GM18498 (cell line): ENCODE data around the gene THADA.
A peak's percentile ranks its signal among the peaks of the same experiment; 100 is the strongest.

Experiments used
- ATAC-seq: cut with Tn5 transposase; IDR thresholded peaks from one replicate; pipeline ENCODE4 v1.9.1; 2021; ENCODE audit warnings: mild to moderate bottlenecking, moderate library complexity; ENCODE audit not compliant: unreplicated experiment

The THADA gene

DNA sequence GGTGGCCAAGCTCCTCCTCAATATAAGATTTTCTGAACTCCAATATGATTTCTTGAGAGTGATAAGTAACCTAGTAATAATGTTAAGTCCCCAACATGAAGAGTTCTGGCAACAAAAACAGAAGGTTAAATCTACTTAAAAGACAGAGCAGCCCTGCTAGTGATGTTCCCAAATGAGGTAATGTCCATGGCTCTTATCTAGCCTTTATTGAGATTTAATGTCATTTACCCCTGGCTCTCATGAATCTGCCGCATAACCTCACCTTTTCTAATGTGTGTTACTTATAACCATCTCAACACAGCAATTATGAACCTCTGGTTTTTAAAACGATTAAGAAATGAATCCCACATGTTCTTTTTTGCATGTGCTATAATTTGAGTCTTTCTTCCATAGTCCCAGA lies 201.9 kb downstream of the THADA start:
- ATAC-seq: no peak

DNA sequence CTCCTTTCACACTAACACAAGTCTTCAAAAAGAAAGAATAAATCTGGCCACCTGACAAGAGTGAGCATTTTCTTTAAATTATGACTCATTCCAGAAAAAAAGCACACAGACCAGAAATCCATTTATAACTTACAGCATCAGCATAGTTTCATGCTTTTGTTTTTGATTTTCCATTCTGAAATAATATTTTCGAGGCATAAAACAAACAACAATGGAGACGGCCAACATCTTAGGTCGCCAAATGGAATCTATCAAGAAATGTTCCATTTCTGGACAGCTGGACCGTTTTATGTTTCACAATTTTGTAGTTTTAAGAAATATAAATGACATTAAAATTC lies 204.0 kb downstream of the THADA start:
- no peak for ATAC-seq

DNA sequence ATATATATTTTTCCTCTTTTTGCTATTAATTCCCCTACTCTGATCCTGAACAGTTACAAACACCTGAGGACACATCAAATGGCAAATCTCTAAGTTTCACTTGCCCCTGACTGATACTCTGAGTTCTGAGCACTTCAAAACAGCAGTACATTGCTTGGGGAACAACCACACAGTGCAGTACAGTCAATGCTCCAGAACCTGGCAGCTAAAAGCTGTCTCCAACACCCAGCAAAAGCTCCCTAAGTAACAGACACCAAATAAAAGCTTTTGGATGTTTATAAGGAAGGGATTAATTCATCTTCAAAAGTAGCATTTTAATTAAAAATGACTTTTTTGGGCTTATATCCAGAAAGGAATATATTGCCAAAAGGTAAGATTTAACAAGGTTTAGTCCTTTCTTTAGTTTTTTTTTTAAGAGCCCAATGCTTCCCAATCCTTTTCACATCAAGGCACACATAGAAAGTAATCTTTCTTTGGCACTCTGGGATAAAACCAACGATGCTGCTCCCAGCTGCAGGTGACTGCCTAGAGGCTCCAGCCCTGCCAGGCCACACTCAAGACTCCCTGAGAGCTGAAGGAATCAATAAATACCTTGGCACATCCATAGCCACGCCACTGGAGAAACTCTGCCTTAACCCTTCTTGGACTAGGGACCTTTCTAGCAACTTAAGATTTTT lies 204.5 kb downstream of the THADA start:
- ATAC-seq: no peak

DNA sequence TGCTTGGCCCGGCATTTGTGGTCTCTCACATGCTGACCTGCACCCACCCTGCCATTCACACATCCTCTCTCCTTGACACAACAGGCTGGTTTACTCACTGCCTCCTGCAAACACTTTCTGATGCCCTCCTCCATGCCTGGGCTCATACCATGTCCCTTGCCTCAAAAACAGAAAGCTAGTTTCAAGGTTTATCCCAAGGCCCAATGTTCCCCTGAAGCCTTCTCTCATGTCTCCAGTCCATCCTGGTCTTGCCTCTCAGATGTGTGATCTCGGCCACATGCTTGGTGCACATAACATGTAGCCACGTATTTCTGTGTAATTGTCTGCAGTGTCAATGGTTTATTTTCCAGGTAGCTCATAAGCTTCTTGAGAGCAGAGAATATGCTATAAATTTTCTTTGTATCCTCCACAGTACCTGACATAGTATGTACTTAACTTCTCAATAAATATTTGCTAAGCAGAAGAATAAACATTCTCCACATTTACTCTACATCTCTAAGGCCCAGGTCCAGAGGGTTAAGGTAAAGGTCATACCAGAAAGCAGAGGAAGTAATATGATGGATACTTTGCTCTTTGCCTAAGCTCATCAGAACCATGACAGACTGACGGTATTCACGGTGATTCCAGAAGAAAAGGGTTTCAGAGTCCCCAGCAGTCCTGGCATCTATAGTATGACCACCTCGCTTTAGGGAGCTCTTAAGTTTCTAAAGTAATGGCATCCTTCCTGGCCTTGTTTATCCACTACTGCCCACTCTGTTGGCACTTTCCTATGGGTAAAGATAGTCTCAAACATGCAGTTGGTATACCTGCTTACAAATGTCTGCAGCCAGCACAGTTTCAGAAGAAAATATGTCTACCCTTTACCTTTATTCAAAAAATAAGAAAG lies 206.0 kb downstream of the THADA start:
- ATAC-seq: no peak

DNA sequence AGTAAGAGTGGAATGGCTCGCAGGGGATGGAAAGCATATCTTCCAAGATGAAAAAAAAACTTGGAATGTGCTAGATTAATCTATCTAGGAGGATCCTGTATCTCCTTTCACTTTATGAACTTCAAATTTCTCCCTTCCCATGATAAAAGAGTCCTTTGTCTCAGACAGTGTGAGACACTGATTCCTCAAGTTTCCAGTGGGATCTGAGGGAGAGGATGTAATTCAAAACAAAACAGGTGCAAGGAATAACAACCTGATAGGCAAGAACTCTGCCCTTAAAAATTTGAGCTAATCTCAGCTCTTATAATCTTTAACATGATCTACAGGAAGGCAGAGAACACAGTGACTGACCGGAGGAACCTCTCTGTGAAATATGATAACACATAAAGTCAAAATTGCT lies 207.5 kb downstream of the THADA start:
- ATAC-seq: no peak

DNA sequence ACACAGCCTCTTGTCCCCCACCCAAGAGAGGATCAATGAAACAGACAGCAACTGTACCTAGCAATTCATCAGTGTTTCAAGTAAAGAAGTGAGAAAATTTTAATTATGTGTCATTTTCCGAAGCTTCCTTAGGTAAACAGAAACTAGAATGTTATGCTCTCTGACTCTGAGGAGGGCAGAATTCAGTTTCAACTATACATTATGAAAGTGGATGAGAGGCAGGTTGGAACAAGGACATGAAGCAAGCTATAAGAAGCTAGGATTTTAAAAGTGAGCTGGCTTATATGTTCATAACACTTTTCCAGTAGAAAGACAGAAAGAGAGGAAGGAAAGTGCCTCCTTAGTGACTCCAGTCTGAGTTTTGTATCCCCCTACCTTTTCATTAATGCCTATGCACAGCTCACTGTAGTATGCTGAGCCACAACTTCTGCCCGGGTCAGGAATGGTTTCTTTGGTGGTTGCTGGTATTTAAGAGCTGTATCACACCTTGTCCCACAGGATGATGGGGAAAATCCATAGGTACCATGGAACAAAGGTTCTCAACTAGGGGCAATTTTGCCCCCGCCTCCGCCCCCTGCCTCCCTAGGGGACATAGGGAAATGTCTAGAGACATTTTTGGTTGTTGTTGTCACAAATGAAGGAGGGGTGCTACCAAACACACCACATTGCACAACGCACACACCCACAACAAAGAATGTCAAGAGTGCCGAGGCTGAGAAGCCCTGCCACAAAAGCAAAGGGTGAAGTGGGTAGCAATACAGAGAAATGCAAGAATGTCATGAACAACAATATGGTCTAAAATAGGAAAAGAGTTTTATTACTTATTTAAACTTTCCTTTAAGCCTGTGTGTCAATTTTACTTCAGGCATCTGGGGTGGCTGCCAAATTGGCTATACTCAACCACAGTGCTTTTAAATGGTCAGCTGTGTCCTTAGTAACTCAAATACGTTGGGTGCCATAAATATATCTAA lies 208.5 kb downstream of the THADA start:
- peak; percentile 77 for ATAC-seq

DNA sequence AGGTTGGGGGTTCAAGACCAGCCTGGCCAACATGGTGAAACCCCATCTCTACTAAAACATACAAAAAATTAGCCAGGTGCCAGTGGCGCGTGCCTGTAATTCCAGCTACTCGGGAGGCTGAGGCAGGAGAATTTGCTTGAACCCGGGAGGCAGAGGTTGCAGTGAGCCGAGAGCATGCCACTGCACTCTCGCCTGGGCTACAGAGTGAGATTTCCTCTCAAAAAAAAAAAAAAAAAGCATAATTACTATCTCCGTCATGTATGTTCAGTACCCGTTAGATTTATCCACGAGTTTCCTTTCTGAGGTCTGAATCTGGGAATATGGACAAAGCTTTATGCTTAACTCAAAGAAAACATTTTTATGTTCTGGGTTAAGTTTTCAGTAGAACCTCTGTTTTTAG lies 209.2 kb downstream of the THADA start:
- ATAC-seq: peak; percentile 14

DNA sequence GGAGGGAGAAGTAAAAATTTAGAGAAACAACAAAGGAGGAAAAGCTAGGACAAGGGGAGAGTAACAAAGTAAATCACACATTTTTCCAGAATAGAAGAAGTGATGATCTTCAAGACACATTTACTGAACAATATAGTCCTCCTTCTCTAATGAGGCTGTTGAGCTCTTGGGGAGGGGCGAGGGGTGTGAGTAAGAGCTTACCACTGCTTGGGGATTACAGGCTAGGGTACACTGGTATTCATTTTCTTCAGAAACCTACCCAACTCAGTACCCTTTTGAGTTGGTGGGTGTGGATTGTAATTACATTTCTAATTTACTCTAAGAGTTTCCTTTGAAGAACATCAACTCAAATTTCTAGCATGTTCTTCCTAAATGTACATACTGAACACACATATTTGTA lies 211.7 kb downstream of the THADA start:
- no peak for ATAC-seq

DNA sequence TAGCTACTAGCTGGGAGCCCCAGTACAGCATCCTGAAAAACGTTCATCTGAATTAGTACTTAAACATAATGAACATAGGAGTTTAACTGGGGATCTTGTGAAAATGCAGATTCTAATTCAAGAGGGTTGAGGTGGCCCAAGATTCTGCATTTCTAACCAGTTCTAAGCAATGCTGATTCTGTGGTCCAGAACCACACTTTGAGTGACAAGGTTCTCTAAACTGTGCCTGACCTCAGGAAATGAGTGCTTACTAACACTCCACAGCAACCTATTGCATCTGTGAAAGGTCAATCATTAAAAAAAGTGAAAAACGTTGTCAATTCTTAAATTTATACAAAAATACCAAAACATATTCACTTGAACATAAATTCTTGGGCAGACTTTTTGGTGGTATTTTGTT lies 212.3 kb downstream of the THADA start:
- no peak for ATAC-seq

DNA sequence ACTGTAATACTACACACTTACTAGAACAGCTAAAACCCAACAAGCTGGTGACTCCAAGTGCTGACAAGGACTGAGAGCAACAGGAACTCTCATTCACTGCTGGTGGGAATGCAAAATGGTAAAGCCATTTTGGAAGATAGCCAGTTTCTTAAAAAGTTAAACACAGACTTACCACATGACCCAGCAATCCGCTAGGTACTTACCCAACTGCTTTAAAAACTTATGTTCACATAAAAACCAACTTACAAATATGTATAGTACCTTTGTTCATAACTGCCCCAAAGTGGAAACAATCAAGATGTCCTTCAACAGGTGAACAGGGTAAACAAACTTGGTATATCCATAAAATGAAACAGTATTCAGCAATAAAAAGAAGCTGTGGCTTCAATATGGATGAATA lies 216.3 kb downstream of the THADA start:
- no peak for ATAC-seq

DNA sequence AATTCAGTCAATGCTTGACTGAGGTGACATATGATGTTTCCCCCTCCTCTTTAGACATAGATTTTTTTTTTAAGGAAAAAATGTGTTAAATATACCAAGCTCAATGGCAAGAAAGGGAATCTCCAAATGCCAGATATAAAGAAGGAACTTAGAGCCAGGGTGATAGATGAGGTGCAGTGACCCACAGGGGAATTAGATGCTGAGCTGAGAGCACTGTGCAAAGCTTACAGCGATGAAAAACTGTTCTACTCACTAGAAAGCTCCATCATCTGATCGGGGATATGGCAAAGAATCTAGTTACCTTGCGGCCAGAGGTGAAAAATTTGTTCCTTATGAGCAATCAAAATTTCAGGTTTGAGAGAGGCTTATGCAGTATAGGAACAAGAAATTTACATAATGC lies 218.5 kb downstream of the THADA start:
- no peak for ATAC-seq

DNA sequence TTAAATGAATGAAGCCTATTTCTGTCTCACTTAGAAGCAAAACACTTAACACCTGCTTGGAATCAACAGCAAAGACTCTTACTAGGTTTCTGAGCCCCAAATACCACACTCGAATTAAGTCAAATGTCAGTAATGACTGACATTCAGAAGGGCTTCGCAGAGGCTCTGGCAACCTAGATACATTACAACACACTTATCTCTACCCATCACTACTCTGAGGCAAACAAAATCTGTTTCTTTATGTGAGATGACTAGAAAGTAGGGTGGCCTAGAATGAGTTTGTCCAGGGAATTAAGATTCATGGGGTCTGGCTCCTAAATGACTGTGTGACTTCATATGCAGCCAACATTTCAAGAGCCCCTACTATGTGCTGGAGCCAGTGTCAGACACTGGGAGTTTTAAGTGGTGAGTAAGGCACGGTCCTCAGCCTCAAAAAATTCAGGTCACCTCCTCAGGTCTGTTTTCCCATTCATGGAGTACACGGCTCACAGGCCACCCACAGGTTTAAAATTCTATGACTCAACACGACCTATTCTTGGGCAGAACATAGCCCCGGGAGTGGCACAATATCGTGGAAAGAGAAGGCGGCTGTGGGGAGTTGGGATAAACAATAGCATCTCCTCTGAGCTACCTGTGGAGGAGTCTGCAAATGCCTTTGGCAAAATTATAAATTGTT lies 219.2 kb downstream of the THADA start:
- ATAC-seq: no peak

DNA sequence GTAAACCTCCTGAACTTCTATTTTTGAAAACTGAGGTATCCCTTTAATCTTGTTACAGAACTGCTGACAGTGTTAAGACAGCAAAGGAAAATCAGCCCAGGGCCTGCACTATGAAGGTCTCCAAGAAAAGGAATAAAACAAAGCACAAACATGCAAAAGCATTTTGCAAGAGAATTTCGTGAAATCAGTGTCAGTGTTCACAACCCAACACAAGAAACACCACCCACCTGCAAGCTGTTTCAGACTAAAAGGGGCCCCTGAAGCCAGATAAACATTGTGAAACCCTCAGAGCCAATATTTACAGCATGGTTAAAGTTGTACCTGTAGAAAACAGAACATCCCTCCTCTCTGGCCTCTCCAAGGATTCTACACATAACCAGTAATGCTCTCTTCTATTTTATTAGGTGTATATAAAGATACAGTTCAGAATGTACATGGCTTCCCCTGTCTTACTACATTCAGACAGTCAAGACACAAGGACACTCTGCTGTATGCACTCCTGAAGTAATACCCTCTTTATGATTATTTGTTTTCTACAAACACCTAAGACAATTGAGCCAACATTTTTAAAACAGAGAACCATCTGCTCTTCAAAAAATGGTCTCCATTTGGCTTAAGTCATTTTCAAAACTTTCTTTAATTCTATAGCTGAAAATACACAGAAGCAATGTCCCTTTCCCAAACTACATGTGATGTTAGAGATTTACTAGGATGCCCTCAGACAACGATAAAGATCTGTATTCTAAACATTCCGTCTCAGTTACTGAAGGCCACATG lies 219.9 kb downstream of the THADA start:
- no peak for ATAC-seq

DNA sequence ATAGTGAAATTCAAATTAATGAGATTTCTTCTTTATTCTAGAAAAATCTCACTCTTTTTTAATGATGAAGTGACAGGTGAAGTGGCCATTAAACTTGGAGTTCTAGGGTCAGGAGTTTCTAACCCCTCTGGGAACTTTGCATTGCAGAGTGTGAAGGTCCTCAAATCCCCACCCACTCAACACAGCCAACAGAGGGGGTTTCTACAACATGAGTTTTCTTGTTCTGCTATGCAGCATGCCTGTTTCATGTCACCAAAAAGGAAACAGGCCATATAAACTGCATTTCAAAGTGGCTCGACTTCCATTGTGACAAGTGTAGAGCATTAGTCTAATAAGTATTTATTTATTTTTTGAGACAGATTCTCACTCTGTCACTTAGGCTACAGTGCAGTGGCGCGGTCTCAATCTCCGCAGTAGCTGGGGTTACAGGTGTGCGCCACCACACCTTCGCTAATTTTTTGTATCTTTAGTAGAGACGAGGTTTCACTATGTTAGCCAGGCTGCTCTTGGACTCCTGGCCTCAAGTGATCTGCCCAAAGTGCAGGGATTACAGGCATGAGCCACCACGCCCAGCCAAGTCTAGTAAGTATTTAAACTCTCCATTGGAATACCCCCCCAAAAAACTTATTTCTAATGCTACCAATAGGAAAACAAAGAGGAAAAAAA lies 223.3 kb downstream of the THADA start:
- no peak for ATAC-seq

DNA sequence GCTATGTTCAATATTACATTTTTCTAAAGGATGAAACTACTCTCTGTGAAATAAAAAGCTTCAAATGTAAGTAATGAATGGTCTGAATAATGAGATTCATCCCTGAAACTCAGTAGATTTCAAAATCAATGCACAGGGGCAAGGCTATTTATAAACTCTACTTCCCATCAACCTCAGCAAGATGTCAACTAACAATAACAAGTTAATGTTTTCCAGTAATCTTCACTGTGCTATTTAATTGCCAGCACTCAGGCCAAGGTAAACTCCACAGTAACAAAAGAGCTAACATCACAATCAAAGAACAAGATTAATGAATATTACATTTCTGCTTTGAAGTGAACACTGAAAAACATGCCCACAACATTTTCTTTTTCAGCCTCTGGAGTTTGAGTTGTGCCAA lies 225.1 kb downstream of the THADA start:
- ATAC-seq: no peak

DNA sequence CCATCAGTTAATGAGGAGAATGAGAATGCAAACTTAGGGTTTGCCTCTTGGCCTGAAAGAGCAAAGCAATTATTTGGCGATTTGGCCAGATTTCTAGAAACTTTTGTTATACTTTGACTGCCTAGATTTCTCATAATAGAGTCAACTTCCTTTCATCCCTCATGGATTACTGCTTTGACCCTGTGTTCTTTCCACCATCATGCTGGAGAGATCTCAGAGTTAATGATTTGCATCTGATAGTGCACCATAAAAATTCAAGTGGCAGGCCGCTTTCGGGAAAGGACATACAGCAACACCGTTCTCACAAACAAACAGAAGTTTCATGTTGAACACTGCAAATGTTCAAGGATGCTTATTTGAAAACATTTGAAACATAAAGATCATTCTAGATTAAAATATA lies 225.7 kb downstream of the THADA start:
- no peak for ATAC-seq

DNA sequence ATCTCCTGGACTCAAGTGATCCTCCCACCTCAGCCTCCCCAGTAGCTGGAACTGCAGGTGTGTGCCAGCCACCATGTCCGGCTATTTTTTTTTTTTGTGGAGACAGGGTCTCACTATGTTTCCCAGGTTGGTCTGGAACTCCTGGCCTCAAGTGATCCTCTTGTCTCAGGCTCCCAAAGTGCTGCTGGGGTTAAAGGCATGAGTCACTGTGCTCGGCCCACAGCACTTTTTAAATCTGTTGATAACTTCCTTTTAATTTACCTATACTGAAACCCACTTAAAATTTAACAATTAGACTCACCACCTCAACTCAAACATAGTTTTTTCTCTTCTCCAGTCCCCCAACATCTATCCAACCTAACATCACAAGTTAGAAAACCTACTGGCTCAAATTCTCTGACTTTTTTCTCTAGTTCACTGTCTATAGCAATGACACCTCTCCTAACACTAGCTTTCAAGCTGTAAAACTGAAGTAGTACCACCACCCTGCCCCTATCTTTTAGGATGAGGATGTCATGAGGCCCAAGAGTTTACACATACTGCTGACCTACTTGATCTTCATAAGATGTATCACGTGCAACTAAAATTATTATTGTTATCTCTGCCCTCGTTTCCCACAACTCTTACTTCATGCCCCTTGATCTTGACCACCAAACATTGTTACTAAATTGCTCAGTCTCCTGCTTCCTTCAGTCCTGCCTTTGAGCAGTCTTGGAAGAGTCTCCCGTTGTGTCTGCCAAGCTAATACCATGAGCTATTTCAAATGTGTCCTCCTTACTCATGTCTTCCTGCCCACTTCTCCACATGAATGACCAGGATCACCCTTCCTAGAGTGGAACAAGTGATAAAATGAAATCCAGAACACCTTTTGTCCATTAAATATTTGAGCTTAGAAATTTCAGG lies 227.1 kb downstream of the THADA start:
- ATAC-seq: no peak

DNA sequence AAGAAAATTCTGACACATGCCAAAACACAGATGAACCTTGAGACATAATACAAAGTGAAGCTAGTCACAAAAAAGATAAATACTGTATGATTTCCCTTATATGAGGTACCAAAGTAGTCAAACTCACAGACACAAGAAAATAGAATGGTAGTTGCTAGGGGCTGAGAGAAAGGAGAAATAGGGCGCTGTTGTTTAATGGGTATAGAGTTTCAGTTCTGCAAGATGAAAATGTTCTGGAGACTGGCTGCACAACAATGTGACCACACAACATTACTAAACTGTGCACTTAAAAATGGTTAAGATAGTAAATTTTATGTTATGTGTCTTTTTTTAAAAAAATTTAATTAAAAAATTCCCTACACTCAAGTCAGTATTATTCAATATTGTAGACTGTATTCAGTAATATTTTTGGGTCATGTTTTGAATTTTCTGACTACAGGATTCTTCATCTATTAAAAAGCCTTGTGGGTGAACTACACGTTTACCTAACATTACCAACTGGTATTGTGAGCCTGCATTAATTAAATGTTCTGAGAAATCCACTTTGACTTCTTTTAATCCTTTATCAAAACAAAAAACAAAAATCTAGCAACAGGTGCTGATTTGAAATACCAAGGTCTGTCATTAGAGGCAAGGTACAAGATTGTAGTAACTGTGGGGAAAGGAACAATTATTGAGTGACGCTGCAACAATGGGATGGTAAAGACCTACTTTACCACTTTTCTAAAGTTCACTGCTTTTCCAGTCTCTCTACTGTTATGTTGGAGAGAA lies 228.6 kb downstream of the THADA start:
- ATAC-seq: no peak
